Fibroblast of upper back skin (primary cell): ENCODE measurements around the gene MORN5.

Experiments used
- DNase-seq: peaks from one replicate; pipeline ENCODE4 v3.0.0-alpha.2; 2013

The MORN5 gene

GRCh38 chr9:122144836-122145591 is 14.7 kb upstream of the MORN5 start:
- DNase-seq: no peak

GRCh38 chr9:122145592-122145863 is 14.2 kb upstream of the MORN5 start:
- no peak for DNase-seq

- DNase-seq: no peak
Observed at GRCh38 chr9:122151267-122151828, 8.4 kb upstream of the MORN5 start.

GRCh38 chr9:122155796-122156195 is 3.9 kb upstream of the MORN5 start:
- DNase-seq: no peak

GRCh38 chr9:122158202-122158601 is 1.5 kb upstream of the MORN5 start:
- peak; percentile 40 for DNase-seq

- no peak for DNase-seq
Observed at GRCh38 chr9:122159925-122160246, 178 bp downstream of the MORN5 start.

GRCh38 chr9:122162415-122162814 is 2.7 kb downstream of the MORN5 start:
- DNase-seq: no peak

- DNase-seq: no peak
Observed at GRCh38 chr9:122164286-122164685, 4.6 kb downstream of the MORN5 start.

- peak; percentile 26 for DNase-seq
Observed at GRCh38 chr9:122168356-122168755, 8.6 kb downstream of the MORN5 start.

GRCh38 chr9:122172131-122172530 is 12.4 kb downstream of the MORN5 start:
- no peak for DNase-seq

- DNase-seq: no peak
Observed at GRCh38 chr9:122173670-122174069, 14.0 kb downstream of the MORN5 start.

GRCh38 chr9:122176916-122177315 is 17.2 kb downstream of the MORN5 start:
- no peak for DNase-seq

- no peak for DNase-seq
Observed at GRCh38 chr9:122179054-122179689, 19.5 kb downstream of the MORN5 start.

GRCh38 chr9:122179690-122180074 is 20.0 kb downstream of the MORN5 start:
- peak; percentile 21 for DNase-seq

- DNase-seq: peak; percentile 58
Observed at GRCh38 chr9:122180633-122181032, 20.9 kb downstream of the MORN5 start.

- no peak for DNase-seq
Observed at GRCh38 chr9:122183501-122183900, 23.8 kb downstream of the MORN5 start.

- DNase-seq: no peak
Observed at GRCh38 chr9:122184551-122184950, 24.8 kb downstream of the MORN5 start.

GRCh38 chr9:122186301-122186700 is 26.6 kb downstream of the MORN5 start:
- no peak for DNase-seq

- DNase-seq: no peak
Observed at GRCh38 chr9:122186777-122187470, 27.2 kb downstream of the MORN5 start.

- no peak for DNase-seq
Observed at GRCh38 chr9:122188369-122188768, 28.7 kb downstream of the MORN5 start.

- no peak for DNase-seq
Observed at GRCh38 chr9:122190597-122191381, 31.1 kb downstream of the MORN5 start.

- DNase-seq: no peak
Observed at GRCh38 chr9:122191584-122191983, 31.9 kb downstream of the MORN5 start.

- DNase-seq: no peak
Observed at GRCh38 chr9:122192261-122192875, 32.7 kb downstream of the MORN5 start.
